Mesenchymal stem cell (in vitro differentiated cells and primary cell): ENCODE measurements around the gene CMSS1.

ENCODE experiments used
- DNase-seq: peaks from one replicate; pipeline ENCODE4 v3.0.0-alpha.2; 2013
- H2AFZ ChIP-seq: one replicate; pipeline ENCODE4 v1.6.1; 2013; ENCODE audit warnings: low read depth, mild to moderate bottlenecking, control low read depth, inconsistent platforms, low read length, moderate library complexity
- H2AK5ac ChIP-seq: 2 replicates; pipeline ENCODE4 v1.6.1; 2013; ENCODE audit warnings: low read length, moderate library complexity, mild to moderate bottlenecking, inconsistent platforms; ENCODE audit not compliant: severe bottlenecking
- H2BK120ac ChIP-seq: one replicate; pipeline ENCODE4 v1.6.1; 2013; ENCODE audit warnings: low read depth, mild to moderate bottlenecking, inconsistent platforms, low read length, moderate library complexity
- H2BK12ac ChIP-seq, 2 experiments: one replicate each; pipeline ENCODE4 v1.6.1; 2013; ENCODE audit warnings: inconsistent platforms in 2 of 2, low read length in 2 of 2, mild to moderate bottlenecking in 2 of 2, moderate library complexity in 2 of 2, control low read depth in 1 of 2
- H2BK15ac ChIP-seq: one replicate; pipeline ENCODE4 v1.6.1; 2013; ENCODE audit warnings: mild to moderate bottlenecking, low read depth, inconsistent platforms; ENCODE audit not compliant: poor library complexity, severe bottlenecking
- H2BK5ac ChIP-seq: 2 replicates; pipeline ENCODE4 v1.6.1; 2013; ENCODE audit warnings: low read depth, mild to moderate bottlenecking, low read length, control low read depth, inconsistent platforms; ENCODE audit not compliant: poor library complexity, severe bottlenecking
- H3K14ac ChIP-seq, 2 experiments: one replicate each; pipeline ENCODE4 v1.6.1; 2013; ENCODE audit warnings: inconsistent platforms in 2 of 2, low read length in 2 of 2, control low read depth in 1 of 2, mild to moderate bottlenecking in 1 of 2, moderate library complexity in 1 of 2
- H3K18ac ChIP-seq, 2 experiments: one replicate each; pipeline ENCODE4 v1.6.1; 2013; ENCODE audit warnings: inconsistent platforms in 2 of 2, low read length in 2 of 2, control low read depth in 1 of 2, low read depth in 1 of 2, mild to moderate bottlenecking in 1 of 2
- H3K23ac ChIP-seq, 2 experiments: one replicate each; pipeline ENCODE4 v1.6.1; 2013; ENCODE audit warnings: inconsistent platforms in 2 of 2, low read length in 2 of 2, mild to moderate bottlenecking in 2 of 2, moderate library complexity in 2 of 2, control low read depth in 1 of 2
- H3K27ac ChIP-seq: 2 replicates; pipeline ENCODE4 v1.5.1; 2013; ENCODE audit warnings: mild to moderate bottlenecking, moderate library complexity, low read length, control low read depth, inconsistent platforms; ENCODE audit not compliant: poor library complexity, severe bottlenecking
- H3K27me3 ChIP-seq, 2 experiments: 2 replicates each; pipeline versions ENCODE4 v1.6.1 to v1.7.0; 2013; ENCODE audit warnings: low read length in 2 of 2, mild to moderate bottlenecking in 2 of 2, moderate library complexity in 2 of 2, control low read depth in 1 of 2, inconsistent platforms in 1 of 2; ENCODE audit not compliant: control insufficient read depth in 1 of 2, insufficient read depth in 1 of 2
- H3K36me3 ChIP-seq, 2 experiments: 2 replicates each; pipeline versions ENCODE4 v1.6.1 to v1.7.0; 2013; ENCODE audit warnings: low read length in 2 of 2, control low read depth in 1 of 2, inconsistent platforms in 1 of 2, low read depth in 1 of 2, mild to moderate bottlenecking in 1 of 2; ENCODE audit not compliant: insufficient read depth in 2 of 2, control insufficient read depth in 1 of 2
- H3K4ac ChIP-seq, 2 experiments: one replicate each; pipeline ENCODE4 v1.6.1; 2013; ENCODE audit warnings: inconsistent platforms in 2 of 2, low read length in 2 of 2, mild to moderate bottlenecking in 2 of 2, moderate library complexity in 2 of 2, control low read depth in 1 of 2, low read depth in 1 of 2
- H3K4me1 ChIP-seq: 2 replicates; pipeline ENCODE4 v1.6.1; 2013; ENCODE audit warnings: low read depth, low read length, control low read depth; ENCODE audit not compliant: control insufficient read depth, insufficient read depth
- H3K4me2 ChIP-seq: 2 replicates; pipeline ENCODE4 v1.6.1; 2013; ENCODE audit warnings: low read length, mild to moderate bottlenecking, inconsistent platforms; ENCODE audit not compliant: poor library complexity, severe bottlenecking
- H3K4me3 ChIP-seq, 2 experiments: 2 replicates each; pipeline versions ENCODE4 v1.5.1 to v1.7.0; 2013; ENCODE audit warnings: low read length in 2 of 2, mild to moderate bottlenecking in 2 of 2, control low read depth in 1 of 2, low read depth in 1 of 2; ENCODE audit not compliant: insufficient read depth in 1 of 2
- H3K79me1 ChIP-seq: replicated peaks from 2 replicates; pipeline ENCODE4 v1.6.1; 2013; ENCODE audit warnings: mild to moderate bottlenecking, control low read depth, low read length, inconsistent platforms; ENCODE audit not compliant: poor library complexity, severe bottlenecking
- H3K9ac ChIP-seq: 2 replicates; pipeline ENCODE4 v1.7.0; 2013; ENCODE audit warnings: mild to moderate bottlenecking, low read length, moderate library complexity
- H3K9me3 ChIP-seq: 2 replicates; pipeline ENCODE4 v1.7.0; 2013; ENCODE audit warnings: mild to moderate bottlenecking, low read length; ENCODE audit not compliant: control insufficient read depth
- H4K8ac ChIP-seq: one replicate; pipeline ENCODE4 v1.6.1; 2013; ENCODE audit warnings: inconsistent platforms, mild to moderate bottlenecking, low read length, moderate library complexity
- H4K91ac ChIP-seq: one replicate; pipeline ENCODE4 v1.6.1; 2013; ENCODE audit warnings: mild to moderate bottlenecking, low read length, inconsistent platforms
- WGBS: methylation state at CpG from one replicate; pipeline ENCODE4 v1.1.7; 2013; ENCODE audit warnings: mixed read lengths; 5-methylcytosine and 5-hydroxymethylcytosine counted together

The CMSS1 gene

DNA sequence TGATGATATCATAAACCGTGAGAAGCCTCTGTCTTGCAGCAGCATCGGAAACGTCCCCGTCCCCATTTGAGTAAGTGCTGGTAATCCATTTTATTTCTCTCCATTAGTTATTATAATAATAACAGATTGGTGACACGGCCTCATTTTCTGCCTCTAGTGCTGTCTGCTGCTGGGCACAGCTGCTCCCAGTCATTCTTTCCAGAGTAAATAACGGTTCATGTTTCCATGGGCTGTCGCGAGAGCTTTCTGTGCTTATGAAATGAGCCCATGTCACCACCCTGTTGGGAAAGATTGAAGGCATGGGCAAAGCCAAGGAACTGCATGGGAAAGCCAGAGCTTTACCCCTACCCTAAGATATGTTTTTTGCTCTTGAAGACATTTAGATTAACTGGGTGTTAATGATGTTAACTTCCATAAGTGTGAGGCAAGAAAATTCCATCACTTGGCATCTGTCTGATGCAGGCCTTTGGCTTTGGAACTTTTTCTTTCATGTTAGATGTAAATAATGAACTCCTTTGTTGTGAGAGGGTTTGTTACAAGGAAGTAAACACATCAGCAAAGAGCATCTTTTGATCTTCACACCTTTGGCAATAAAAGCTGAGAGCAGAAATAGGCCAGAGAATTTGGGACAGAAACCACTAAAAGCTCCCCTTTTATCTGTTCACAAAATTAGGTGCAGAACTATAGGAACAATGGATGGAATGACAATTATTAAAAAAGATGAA is 154.9 kb downstream of the CMSS1 start:
- Histone ChIP-seq H3K27me3 (no peaks in the 10 kb centered on the region), H3K79me1 (peaks cover 2% of the 10 kb centered on the region), H3K4me2 (no peak overlapping the region), H3K4ac (no peak overlapping the region), H3K36me3 (no peaks in the 10 kb centered on the region), H2BK5ac (no peak overlapping the region), H4K8ac (no peak overlapping the region), H3K18ac (no peak overlapping the region), H3K4me1 (no peaks in the 10 kb centered on the region), H2AK5ac (no peak overlapping the region), H2BK12ac (no peak overlapping the region), H2AFZ (no peak overlapping the region), H3K9me3 (no peaks in the 10 kb centered on the region), H3K27ac (no peak overlapping the region), H3K4me3 (no peak overlapping the region), H3K14ac (no peak overlapping the region), H3K9ac (no peak overlapping the region), H2BK15ac (no peak overlapping the region), H2BK120ac (no peak overlapping the region), H3K23ac (no peak overlapping the region), H4K91ac (no peak overlapping the region)
- WGBS, result 95% methylated on average over 6 of the region's 8 CpGs
- no peak for DNase-seq

DNA sequence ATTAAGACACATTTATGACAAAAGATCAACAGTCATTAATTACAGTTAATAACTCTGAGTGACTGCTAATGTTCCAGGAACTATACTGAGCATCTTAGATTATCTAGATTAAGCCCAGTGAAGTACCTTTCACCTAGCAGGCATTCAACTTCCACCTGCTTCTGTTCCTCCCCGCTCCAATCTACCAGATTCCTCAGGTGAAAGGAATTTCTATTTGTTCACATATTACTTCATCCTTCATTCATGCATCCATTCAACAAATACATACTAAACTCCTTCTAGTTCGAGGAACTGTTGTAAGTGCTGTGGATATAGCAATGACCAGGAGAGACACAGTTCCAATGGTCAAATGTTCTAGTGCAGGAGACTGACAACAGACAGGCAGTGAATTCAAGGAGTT is 157.3 kb downstream of the CMSS1 start:
- no peak overlapping the region for H3K4me3 ChIP-seq

DNA sequence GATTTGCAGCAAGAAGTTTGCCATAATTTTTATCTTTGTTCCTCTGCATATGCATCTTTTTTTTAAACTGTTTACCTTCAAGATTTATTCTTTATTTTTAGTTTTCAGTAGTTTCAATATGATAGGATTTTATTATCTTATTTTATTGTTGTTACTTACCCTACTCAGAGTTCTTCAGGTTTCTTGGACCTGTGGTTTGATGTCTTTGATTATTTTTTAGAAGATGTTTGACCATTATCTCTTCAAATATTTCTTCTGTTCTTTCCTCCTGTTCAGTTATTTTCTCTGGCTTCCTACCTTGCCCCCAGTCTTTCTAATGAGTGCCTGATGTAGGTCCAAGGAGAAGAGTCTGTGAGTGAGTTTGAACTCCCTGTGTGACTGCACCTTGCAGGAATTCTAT is 158.9 kb downstream of the CMSS1 start:
- Histone ChIP-seq H3K23ac (no peak overlapping the region), H3K14ac (no peak overlapping the region), H4K8ac (no peak overlapping the region), H3K79me1 (peaks cover 5% of the 10 kb centered on the region), H3K18ac (no peak overlapping the region), H2BK12ac (no peak overlapping the region), H3K27me3 (no peaks in the 10 kb centered on the region), H2BK120ac (no peak overlapping the region), H3K4me3 (no peak overlapping the region), H2AK5ac (no peak overlapping the region), H4K91ac (no peak overlapping the region), H3K9ac (no peak overlapping the region), H3K4me2 (no peak overlapping the region), H3K27ac (no peak overlapping the region), H3K4me1 (no peaks in the 10 kb centered on the region), H3K36me3 (no peaks in the 10 kb centered on the region), H3K4ac (no peak overlapping the region), H3K9me3 (no peaks in the 10 kb centered on the region), H2BK15ac (no peak overlapping the region), H2AFZ (no peak overlapping the region), H2BK5ac (no peak overlapping the region)
- DNase-seq, result no peak

More for the DNA sequence above, 157.3 kb downstream of the CMSS1 start:
- no peak overlapping the region for H4K91ac ChIP-seq
- H3K14ac ChIP-seq, result no peak overlapping the region
- no peak overlapping the region for H3K27ac ChIP-seq
- H3K79me1 ChIP-seq, result peaks cover 2% of the 10 kb centered on the region
- H3K9me3 ChIP-seq, result no peaks in the 10 kb centered on the region
- no peak overlapping the region for H3K18ac ChIP-seq
- no peaks in the 10 kb centered on the region for H3K27me3 ChIP-seq
- no peak overlapping the region for H2BK12ac ChIP-seq
- 94% methylated on average over 2 of the region's 2 CpGs for WGBS
- no peak for DNase-seq
- H3K36me3 ChIP-seq, result no peaks in the 10 kb centered on the region
- no peak overlapping the region for H2BK5ac ChIP-seq
- H3K9ac ChIP-seq, result no peak overlapping the region
- no peak overlapping the region for H3K23ac ChIP-seq
- H2BK120ac ChIP-seq, result no peak overlapping the region
- no peak overlapping the region for H2BK15ac ChIP-seq
- no peak overlapping the region for H4K8ac ChIP-seq
- no peak overlapping the region for H3K4me2 ChIP-seq
- no peaks in the 10 kb centered on the region for H3K4me1 ChIP-seq
- H2AK5ac ChIP-seq, result no peak overlapping the region
- no peak overlapping the region for H3K4ac ChIP-seq
- no peak overlapping the region for H2AFZ ChIP-seq

DNA sequence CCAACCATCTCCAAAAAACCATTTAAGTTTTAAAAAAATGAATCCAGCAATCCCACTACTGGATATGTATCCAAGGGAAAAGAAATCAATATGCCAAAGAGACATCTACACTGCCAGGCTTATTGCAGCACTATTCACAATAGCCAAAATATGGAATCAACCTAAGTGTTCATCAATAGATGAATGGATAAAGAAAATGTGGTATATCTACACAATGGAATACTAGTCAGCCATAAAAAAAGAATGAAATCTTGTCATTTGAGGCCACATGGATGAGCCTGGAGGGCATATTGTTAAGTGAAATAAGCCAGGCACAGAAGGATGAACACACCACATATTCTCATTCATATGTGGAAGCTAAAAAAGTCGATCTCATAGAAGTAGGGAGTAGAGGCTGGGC is 160.6 kb downstream of the CMSS1 start:
- H2AFZ ChIP-seq, result no peak overlapping the region
- H3K27ac ChIP-seq, result no peak overlapping the region
- H3K79me1 ChIP-seq, result peaks cover 3% of the 10 kb centered on the region
- H3K4me3 ChIP-seq, result no peak overlapping the region
- no peak overlapping the region for H3K18ac ChIP-seq
- H3K4me1 ChIP-seq, result no peaks in the 10 kb centered on the region
- no peak overlapping the region for H3K23ac ChIP-seq
- DNase-seq, result no peak
- H4K8ac ChIP-seq, result no peak overlapping the region
- H3K9me3 ChIP-seq, result no peaks in the 10 kb centered on the region
- no peak overlapping the region for H3K4ac ChIP-seq
- H4K91ac ChIP-seq, result no peak overlapping the region
- H3K36me3 ChIP-seq, result no peaks in the 10 kb centered on the region
- H2BK15ac ChIP-seq, result no peak overlapping the region
- H3K14ac ChIP-seq, result no peak overlapping the region
- H2BK120ac ChIP-seq, result no peak overlapping the region
- no peak overlapping the region for H3K9ac ChIP-seq
- H3K27me3 ChIP-seq, result no peaks in the 10 kb centered on the region
- no peak overlapping the region for H2BK12ac ChIP-seq
- H2AK5ac ChIP-seq, result no peak overlapping the region
- 100% methylated on average over 1 of the region's 1 CpG for WGBS
- no peak overlapping the region for H2BK5ac ChIP-seq
- no peak overlapping the region for H3K4me2 ChIP-seq
